Loucy (cell line): ENCODE results near the gene FSD2.

Experiments used
- H2AFZ ChIP-seq: fragments of 200-600 bp; sonication (generic); 2 replicates; pipeline ENCODE4 v1.6.0; 2016; ENCODE audit warnings: antibody characterized with exemption, mild to moderate bottlenecking, low read length, moderate library complexity
- H3F3A ChIP-seq: fragments of 200-600 bp; 2 replicates; pipeline ENCODE4 v1.6.0; 2016; ENCODE audit warnings: antibody characterized with exemption, low read depth, mild to moderate bottlenecking
- H3K27me3 ChIP-seq: fragments of 200-600 bp; sonication (generic); 2 replicates; pipeline ENCODE4 v1.6.1; 2014; ENCODE audit warnings: low read length, mild to moderate bottlenecking; ENCODE audit not compliant: insufficient read depth, poor library complexity, severe bottlenecking
- H3K36me3 ChIP-seq: fragments of 200-600 bp; sonication (generic); 2 replicates; pipeline ENCODE4 v1.6.1; 2016; ENCODE audit warnings: low read length; ENCODE audit not compliant: insufficient read depth
- H3K4me1 ChIP-seq: fragments of 200-600 bp; sonication (generic); 2 replicates; pipeline ENCODE4 v1.5.1; 2014; ENCODE audit warnings: low read length, mild to moderate bottlenecking; ENCODE audit not compliant: insufficient read depth, poor library complexity, severe bottlenecking
- H3K4me2 ChIP-seq: fragments of 200-600 bp; sonication (generic); 2 replicates; pipeline ENCODE4 v1.6.0; 2014; ENCODE audit warnings: antibody characterized with exemption, low read length, low read depth, mild to moderate bottlenecking; ENCODE audit not compliant: poor library complexity, severe bottlenecking
- H3K4me3 ChIP-seq: fragments of 200-600 bp; sonication (generic); 2 replicates; pipeline ENCODE4 v1.5.1; 2014; ENCODE audit warnings: low read length, mild to moderate bottlenecking, mixed read lengths; ENCODE audit not compliant: poor library complexity, severe bottlenecking
- H3K79me2 ChIP-seq: fragments of 200-600 bp; sonication (generic); 2 replicates; pipeline ENCODE4 v1.6.1; 2014; ENCODE audit warnings: low read length; ENCODE audit not compliant: insufficient read depth
- H3K9ac ChIP-seq: fragments of 200-600 bp; sonication (generic); 2 replicates; pipeline ENCODE4 v1.6.0; 2014; ENCODE audit warnings: mild to moderate bottlenecking, low read depth, low read length, moderate library complexity; ENCODE audit not compliant: poor library complexity, severe bottlenecking
- H3K9me2 ChIP-seq: fragments of 200-600 bp; sonication (generic); replicated peaks from 2 replicates; pipeline ENCODE4 v1.6.1; 2016; ENCODE audit warnings: low read depth, low read length, mixed read lengths
- H3K9me3 ChIP-seq: fragments of 200-600 bp; sonication (generic); 2 replicates; pipeline ENCODE4 v1.6.1; 2014; ENCODE audit warnings: mild to moderate bottlenecking, antibody characterized with exemption, low read length, low read depth; ENCODE audit not compliant: insufficient read depth
- H4K20me1 ChIP-seq: fragments of 200-600 bp; sonication (generic); 2 replicates; pipeline ENCODE4 v1.6.0; 2014; ENCODE audit warnings: antibody characterized with exemption, low read length, mild to moderate bottlenecking; ENCODE audit not compliant: insufficient read depth, poor library complexity, severe bottlenecking
- EZH2phosphoT487 ChIP-seq: fragments of 200-600 bp; IDR thresholded peaks from 2 replicates; pipeline ENCODE4 v1.6.1; 2018; ENCODE audit warnings: antibody characterized with exemption, mild to moderate bottlenecking, moderate library complexity, borderline replicate concordance
- TF ChIP-seq, protein P1 (sequence below): fragments of 200-600 bp; sonication (generic); conservative IDR thresholded peaks from 2 replicates; pipeline ENCODE4 v1.5.1; 2014; ENCODE audit warnings: mild to moderate bottlenecking, antibody characterized with exemption, low read length

Gene FSD2

DNA sequence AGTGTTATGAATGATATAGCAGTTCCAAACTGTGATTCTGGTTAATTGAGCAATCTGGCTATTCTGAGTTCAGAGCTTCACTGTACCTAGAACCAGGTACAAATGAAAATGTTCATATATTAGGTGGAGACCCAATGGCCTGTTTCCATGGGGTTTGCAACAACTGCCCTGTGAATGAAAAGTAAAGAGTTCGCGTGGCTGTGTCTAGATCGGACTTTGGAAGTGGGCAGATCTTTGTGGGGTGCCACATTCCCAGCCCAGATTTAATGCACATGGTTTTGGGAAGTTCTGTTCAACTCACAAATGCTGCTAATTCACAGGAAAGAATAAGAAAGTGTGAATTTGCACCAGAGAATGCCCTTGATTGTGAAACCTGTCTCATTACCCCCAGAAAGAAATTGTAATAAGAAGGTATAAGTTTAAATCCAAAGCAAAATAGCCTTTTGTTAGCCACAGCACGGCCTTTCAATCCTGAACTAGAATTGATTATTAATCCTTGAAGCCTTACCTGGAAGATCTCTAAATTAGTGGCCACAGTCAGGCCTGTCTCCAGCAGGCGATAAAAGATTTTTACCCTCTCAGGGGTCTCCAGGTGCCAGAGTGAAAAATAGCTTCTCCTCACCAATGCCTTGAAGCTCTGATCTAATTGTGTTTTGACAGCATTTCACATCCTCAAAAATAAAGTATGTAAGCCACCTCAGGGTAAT, 26.2 kb upstream of the FSD2 start:
- Histone ChIP-seq H3K36me3 (peaks cover 87% of the 10 kb centered on the region; the same call in 1 of the 2 replicates), H3K9me3 (no peaks in the 10 kb centered on the region), H3K27me3 (no peaks in the 10 kb centered on the region), H3K9ac (no peak overlapping the region), H3K4me3 (no peak overlapping the region), H3K4me2 (no peak overlapping the region), H4K20me1 (no peaks in the 10 kb centered on the region), H3K9me2 (no peaks in the 10 kb centered on the region), H3K79me2 (no peaks in the 10 kb centered on the region), H3K4me1 (no peaks in the 10 kb centered on the region), H3F3A (no peaks in the 10 kb centered on the region), H2AFZ (no peak overlapping the region)
- TF ChIP-seq, protein P1, sequence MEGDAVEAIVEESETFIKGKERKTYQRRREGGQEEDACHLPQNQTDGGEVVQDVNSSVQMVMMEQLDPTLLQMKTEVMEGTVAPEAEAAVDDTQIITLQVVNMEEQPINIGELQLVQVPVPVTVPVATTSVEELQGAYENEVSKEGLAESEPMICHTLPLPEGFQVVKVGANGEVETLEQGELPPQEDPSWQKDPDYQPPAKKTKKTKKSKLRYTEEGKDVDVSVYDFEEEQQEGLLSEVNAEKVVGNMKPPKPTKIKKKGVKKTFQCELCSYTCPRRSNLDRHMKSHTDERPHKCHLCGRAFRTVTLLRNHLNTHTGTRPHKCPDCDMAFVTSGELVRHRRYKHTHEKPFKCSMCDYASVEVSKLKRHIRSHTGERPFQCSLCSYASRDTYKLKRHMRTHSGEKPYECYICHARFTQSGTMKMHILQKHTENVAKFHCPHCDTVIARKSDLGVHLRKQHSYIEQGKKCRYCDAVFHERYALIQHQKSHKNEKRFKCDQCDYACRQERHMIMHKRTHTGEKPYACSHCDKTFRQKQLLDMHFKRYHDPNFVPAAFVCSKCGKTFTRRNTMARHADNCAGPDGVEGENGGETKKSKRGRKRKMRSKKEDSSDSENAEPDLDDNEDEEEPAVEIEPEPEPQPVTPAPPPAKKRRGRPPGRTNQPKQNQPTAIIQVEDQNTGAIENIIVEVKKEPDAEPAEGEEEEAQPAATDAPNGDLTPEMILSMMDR = no peak
- TF ChIP-seq EZH2phosphoT487 = no peak

DNA sequence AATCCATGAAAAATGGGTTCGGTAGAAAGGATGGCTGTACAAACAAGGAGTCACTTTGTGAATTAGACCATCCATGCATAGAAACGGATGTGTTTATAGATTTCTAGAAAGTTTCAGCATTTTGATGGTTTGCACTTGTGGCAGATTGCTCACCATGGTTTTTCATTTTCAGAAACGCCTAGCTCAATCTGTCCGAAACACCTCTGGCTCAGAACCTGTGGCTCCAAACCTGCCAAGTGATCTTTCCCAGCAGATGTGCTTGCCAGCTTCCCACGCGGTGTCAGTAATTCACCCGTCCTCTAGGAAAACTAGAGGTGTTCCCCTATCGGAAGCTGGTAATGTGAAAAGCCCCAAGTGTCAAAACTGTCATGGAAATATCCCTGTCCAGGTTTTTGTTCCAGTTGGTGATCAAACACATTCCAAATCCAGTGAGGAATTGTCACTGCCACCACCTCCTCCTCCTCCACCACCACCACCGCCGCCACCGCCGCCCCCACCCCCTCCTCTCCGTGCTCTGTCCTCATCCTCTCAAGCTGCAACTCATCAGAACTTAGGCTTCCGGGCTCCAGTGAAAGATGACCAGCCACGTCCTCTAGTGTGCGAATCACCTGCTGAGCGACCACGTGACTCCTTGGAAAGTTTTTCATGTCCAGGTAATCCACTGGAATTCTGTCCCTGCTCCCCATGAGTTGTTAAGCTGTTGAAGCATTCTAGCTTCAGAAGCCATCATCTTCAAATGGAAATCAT, 24.7 kb upstream of the FSD2 start:
- Histone ChIP-seq H3K79me2 (no peaks in the 10 kb centered on the region), H3F3A (no peaks in the 10 kb centered on the region), H3K9me2 (no peaks in the 10 kb centered on the region), H3K36me3 (peaks cover 92% of the 10 kb centered on the region; the same call in 1 of the 2 replicates), H3K27me3 (no peaks in the 10 kb centered on the region), H3K4me2 (no peak overlapping the region), H3K9me3 (no peaks in the 10 kb centered on the region), H3K4me3 (no peak overlapping the region), H3K4me1 (no peaks in the 10 kb centered on the region), H3K9ac (no peak overlapping the region), H2AFZ (no peak overlapping the region), H4K20me1 (no peaks in the 10 kb centered on the region)
- TF ChIP-seq, protein P1 = no peak
- no peak for TF ChIP-seq EZH2phosphoT487

DNA sequence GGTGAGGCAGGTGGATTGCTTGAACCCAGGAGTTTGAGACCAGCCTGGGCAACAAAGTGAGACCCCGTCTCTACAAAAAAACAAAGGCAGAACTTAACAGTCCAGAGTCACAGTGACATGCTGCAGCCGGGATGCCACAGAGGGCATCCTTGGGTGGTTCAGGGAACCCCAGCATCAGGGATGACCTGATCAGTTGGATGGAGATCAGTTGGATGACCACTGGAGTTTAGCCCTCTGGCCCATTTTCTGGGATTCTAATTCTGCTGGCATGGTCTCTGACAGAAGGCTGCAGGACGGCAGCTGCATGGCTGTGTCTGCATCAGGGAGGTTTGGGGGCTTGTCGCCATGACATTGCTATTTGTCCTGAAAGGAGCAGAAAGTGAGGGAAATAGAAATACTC, 23.4 kb upstream of the FSD2 start:
- TF ChIP-seq, protein P1 = no peak
- TF ChIP-seq EZH2phosphoT487 = no peak
- Histone ChIP-seq H3K4me3 (no peak overlapping the region), H3K4me1 (no peaks in the 10 kb centered on the region), H4K20me1 (no peaks in the 10 kb centered on the region), H3K36me3 (peaks cover 90% of the 10 kb centered on the region; the same call in 1 of the 2 replicates), H3K9me3 (no peaks in the 10 kb centered on the region), H2AFZ (no peak overlapping the region), H3F3A (no peaks in the 10 kb centered on the region), H3K9ac (no peak overlapping the region), H3K27me3 (no peaks in the 10 kb centered on the region), H3K79me2 (no peaks in the 10 kb centered on the region), H3K9me2 (no peaks in the 10 kb centered on the region), H3K4me2 (no peak overlapping the region)
